ENCODE measurements around the gene ODAD4.

DNA sequence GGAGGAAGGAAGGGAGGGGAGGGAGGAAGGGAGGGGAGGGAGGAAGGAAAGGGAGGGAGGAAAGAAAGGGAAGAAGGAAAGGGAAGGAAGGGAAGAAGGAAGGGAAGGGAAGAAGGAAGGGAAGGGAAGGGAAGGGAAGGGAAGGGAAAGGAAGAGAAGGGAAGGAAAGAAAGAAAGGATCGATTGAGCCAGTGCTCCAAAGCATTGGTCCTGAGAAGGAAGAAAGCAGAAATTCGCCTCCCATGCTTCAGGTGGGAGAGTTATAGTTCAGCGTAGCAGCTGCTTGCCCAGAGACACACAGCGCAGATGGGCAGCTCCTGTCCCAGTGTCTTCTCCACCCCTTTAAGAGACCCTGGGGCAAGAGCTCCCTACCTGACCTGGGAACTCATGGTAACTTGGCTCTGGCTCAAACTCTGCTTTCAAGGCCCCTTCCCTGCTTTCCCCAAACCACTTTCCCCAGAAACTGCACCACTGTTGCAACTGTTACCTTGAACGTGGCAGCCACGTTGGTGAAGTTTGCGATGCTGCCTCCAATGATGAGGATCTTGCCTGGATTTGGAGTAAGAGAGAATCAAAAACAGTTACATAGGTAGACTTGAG lies 26.1 kb upstream of the ODAD4 start:
- TF ChIP-seq, protein P1, sequence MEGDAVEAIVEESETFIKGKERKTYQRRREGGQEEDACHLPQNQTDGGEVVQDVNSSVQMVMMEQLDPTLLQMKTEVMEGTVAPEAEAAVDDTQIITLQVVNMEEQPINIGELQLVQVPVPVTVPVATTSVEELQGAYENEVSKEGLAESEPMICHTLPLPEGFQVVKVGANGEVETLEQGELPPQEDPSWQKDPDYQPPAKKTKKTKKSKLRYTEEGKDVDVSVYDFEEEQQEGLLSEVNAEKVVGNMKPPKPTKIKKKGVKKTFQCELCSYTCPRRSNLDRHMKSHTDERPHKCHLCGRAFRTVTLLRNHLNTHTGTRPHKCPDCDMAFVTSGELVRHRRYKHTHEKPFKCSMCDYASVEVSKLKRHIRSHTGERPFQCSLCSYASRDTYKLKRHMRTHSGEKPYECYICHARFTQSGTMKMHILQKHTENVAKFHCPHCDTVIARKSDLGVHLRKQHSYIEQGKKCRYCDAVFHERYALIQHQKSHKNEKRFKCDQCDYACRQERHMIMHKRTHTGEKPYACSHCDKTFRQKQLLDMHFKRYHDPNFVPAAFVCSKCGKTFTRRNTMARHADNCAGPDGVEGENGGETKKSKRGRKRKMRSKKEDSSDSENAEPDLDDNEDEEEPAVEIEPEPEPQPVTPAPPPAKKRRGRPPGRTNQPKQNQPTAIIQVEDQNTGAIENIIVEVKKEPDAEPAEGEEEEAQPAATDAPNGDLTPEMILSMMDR (conservative IDR thresholded peaks at IDR 0.05; ENCODE audit: low read depth, low read length): no peak
- TF ChIP-seq EZH2 (IDR thresholded peaks at IDR 0.05; ENCODE audit: low read length, unreplicated experiment): no peak
- TF ChIP-seq EZH2phosphoT487 (IDR thresholded peaks at IDR 0.05; ENCODE audit: borderline replicate concordance, low read length): no peak
